ENCODE measurements around the gene KCNH2. TPM values are rescaled to one million over a fixed set of nuclear protein-coding genes. Genes with fewer than 3 reads are reported as not detected.

Gene KCNH2
- polyA plus RNA-seq, 1 of the 3 experiments (the other 2 are of a cell fraction) = 2.2 TPM

GRCh38 chr7:150999001-150999400 is 20.9 kb upstream of the KCNH2 start:
- Histone ChIP-seq H3K9me3 (no peaks in the 10 kb centered on the region), H3K79me2 (ENCODE audit: insufficient read depth) (no peaks in the 10 kb centered on the region), H3K4me2 (no peak overlapping the region), H3K9me2 (no peaks in the 10 kb centered on the region), H3K27me3 (ENCODE audit: insufficient read depth) (no peaks in the 10 kb centered on the region), H3K36me3 (replicated peaks in 1 of 2; ENCODE audit: control insufficient read depth in 1 of 2, insufficient read depth in 2 of 2, low read length in 1 of 2) (no peaks in the 10 kb centered on the region), H3K9ac (no peak overlapping the region), H3K4me1 (ENCODE audit: control insufficient read depth in 1 of 2, insufficient read depth in 2 of 2, low read depth in 1 of 2, low read length in 1 of 2) (peaks cover 0 to 11% of the 10 kb centered on the region in 2 experiments; a peak in 1 of 4 replicates), H4K20me1 (ENCODE audit: insufficient read depth) (no peaks in the 10 kb centered on the region), H3K4me3 (ENCODE audit: low read depth in 2 of 2, low read length in 1 of 2) (no peak overlapping the region), H2AFZ (ENCODE audit: low read depth) (no peak overlapping the region), H3K27ac (ENCODE audit: low read depth in 2 of 2, low read length in 1 of 2) (no peak overlapping the region), H3F3A (replicated peaks; ENCODE audit: insufficient read depth) (no peaks in the 10 kb centered on the region)
- peak; percentile 20 for DNase-seq
- ChIA-PET POLR2A (interaction anchor here (1.0 kb wide), 1 partner anchor 13 kb away, joined by 3 read pairs; no protein-coding TSS in a partner anchor), CTCF (interaction anchor here (1.0 to 2.8 kb wide), 4 partner anchors 9 to 19 kb away, joined by 3 to 12 read pairs (median 8); no protein-coding TSS in a partner anchor)
- 56% methylated on average over 8 of the region's 12 CpGs for WGBS (ENCODE audit: low lambda C conversion rate)
- TF ChIP-seq GABPA (IDR thresholded peaks at IDR 0.05; ENCODE audit: low read depth) (no peak), USF1 (IDR thresholded peaks at IDR 0.05; ENCODE audit: borderline replicate concordance, low read depth) (no peak), EP300 (IDR thresholded peaks at IDR 0.05; ENCODE audit: borderline replicate concordance in 1 of 2, low read depth in 1 of 2, low read length in 1 of 2) (no peak), ELF1 (IDR thresholded peaks at IDR 0.05) (no peak), SMC3 (IDR thresholded peaks at IDR 0.05; ENCODE audit: low read depth, low read length) (no peak), CTCF (IDR thresholded peaks at IDR 0.05) (no peak), ZBTB33 (IDR thresholded peaks at IDR 0.05; ENCODE audit: borderline replicate concordance, low read depth) (no peak), JUND (IDR thresholded peaks at IDR 0.05) (no peak), POLR2AphosphoS5 (IDR thresholded peaks at IDR 0.05; ENCODE audit: low read depth, low read length) (no peak), FOXJ3 (CRISPR knock-in tag; IDR thresholded peaks at IDR 0.05) (no peak), RAD21 (IDR thresholded peaks at IDR 0.05; ENCODE audit: low read length) (no peak), MAX (IDR thresholded peaks at IDR 0.05; ENCODE audit: low read depth) (no peak), TAF1 (IDR thresholded peaks at IDR 0.05; ENCODE audit: borderline replicate concordance, low read depth, low read length) (no peak), MXI1 (IDR thresholded peaks at IDR 0.05; ENCODE audit: low read depth, low read length) (no peak), PBX3 (IDR thresholded peaks at IDR 0.05) (no peak), IRF3 (IDR thresholded peaks at IDR 0.05; ENCODE audit: low read depth, low read length) (no peak)
